Activated naive CD4-positive, alpha-beta T cell treated with anti-CD3 and anti-CD28 coated beads for 36 hours (primary cell): ENCODE results near the gene VSX1. TPM values are rescaled to one million over a fixed set of nuclear protein-coding genes. Genes with fewer than 3 reads are reported as not detected.

Experiments
- CTCF ChIA-PET: fragments of 350-600 bp; sonication (Branson Sonifier 250); formaldehyde crosslinking; loops from one replicate; lab custom pipeline; 2021; ENCODE audit warnings: antibody characterized with exemption; lab: Charles Lee
- DNase-seq: peaks from one replicate; pipeline ENCODE4 v3.0.0-alpha.2; 2020
- H3K27ac Mint-ChIP-seq: one replicate; pipeline ENCODE4 v1.8.0; 2021; ENCODE audit warnings: mild to moderate bottlenecking, mixed read lengths
- H3K27me3 Mint-ChIP-seq: one replicate; pipeline ENCODE4 v1.8.0; 2021; ENCODE audit warnings: low read depth, mixed read lengths
- H3K36me3 Mint-ChIP-seq: one replicate; pipeline ENCODE4 v1.8.0; 2021; ENCODE audit warnings: low read depth, mixed read lengths
- H3K4me1 Mint-ChIP-seq: one replicate; pipeline ENCODE4 v1.8.0; 2021; ENCODE audit warnings: low read depth, mixed read lengths
- H3K4me3 Mint-ChIP-seq: one replicate; pipeline ENCODE4 v1.8.0; 2021; ENCODE audit warnings: mild to moderate bottlenecking, moderate library complexity, mixed read lengths
- H3K9me3 Mint-ChIP-seq: one replicate; pipeline ENCODE4 v1.8.0; 2021; ENCODE audit warnings: mixed read lengths
- intact Hi-C: fragments of 100-400 bp; cut with micrococcal nuclease; formaldehyde crosslinking; loops from one replicate; pipeline ENCODE4 v1.15.1; 2023
- total RNA-seq, 2 experiments: library from RNA; stranded (reverse); gene quantifications; one replicate each; pipeline ENCODE4 v1.2.3, GENCODE V29; 2021

VSX1 gene
- total RNA-seq, 2 experiments from 2014 or later = not detected

DNA sequence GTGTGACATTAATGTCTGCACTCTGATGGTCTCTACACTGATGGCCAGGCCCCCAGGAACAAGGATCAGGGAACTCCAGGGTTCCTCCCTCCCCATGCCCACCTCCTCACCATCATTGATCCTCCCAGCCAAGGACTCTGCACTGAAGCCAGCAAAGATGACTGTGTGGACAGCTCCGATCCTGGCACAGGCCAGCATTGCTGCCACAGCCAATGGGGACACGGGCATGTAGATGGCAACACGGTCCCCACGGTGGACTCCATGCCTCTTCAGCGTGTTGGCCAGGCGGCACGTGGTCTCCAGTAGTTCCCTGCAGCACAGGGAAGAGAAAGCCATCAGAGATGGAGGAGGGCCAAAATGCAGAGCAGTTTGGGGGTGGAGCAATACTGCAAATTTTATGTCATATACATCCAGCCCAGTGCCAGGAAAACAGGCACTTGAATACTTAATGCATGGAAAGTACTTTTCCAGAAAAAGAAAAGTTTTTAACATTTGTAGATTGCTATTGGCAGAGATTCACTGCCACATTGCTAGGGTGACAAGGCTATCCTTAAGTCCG is 51.2 kb downstream of the VSX1 start:
- H3K27ac Mint-ChIP-seq = no peak overlapping the region
- CTCF ChIA-PET = interaction anchor here (0.6 kb wide), 1 partner anchor 386 kb away, joined by 3 read pairs; no protein-coding TSS in a partner anchor
- peaks cover 2% of the 10 kb centered on the region for H3K36me3 Mint-ChIP-seq
- DNase-seq = no peak
- H3K9me3 Mint-ChIP-seq = no peaks in the 10 kb centered on the region
- intact Hi-C loops = no loop called here
- H3K4me1 Mint-ChIP-seq = peaks cover 6% of the 10 kb centered on the region
- no peaks in the 10 kb centered on the region for H3K27me3 Mint-ChIP-seq
- no peak overlapping the region for H3K4me3 Mint-ChIP-seq

- no peak overlapping the region for H3K4me3 Mint-ChIP-seq
- no peak overlapping the region for H3K27ac Mint-ChIP-seq
- peaks cover 3% of the 10 kb centered on the region for H3K4me1 Mint-ChIP-seq
- H3K27me3 Mint-ChIP-seq = no peaks in the 10 kb centered on the region
- no peak for DNase-seq
- H3K9me3 Mint-ChIP-seq = no peaks in the 10 kb centered on the region
- intact Hi-C loops = no loop called here
- CTCF ChIA-PET = no interaction called here
- H3K36me3 Mint-ChIP-seq = peaks cover 2% of the 10 kb centered on the region
Measured at GRCh38 chr20:25030007-25030648, 51.8 kb downstream of the VSX1 start.

DNA sequence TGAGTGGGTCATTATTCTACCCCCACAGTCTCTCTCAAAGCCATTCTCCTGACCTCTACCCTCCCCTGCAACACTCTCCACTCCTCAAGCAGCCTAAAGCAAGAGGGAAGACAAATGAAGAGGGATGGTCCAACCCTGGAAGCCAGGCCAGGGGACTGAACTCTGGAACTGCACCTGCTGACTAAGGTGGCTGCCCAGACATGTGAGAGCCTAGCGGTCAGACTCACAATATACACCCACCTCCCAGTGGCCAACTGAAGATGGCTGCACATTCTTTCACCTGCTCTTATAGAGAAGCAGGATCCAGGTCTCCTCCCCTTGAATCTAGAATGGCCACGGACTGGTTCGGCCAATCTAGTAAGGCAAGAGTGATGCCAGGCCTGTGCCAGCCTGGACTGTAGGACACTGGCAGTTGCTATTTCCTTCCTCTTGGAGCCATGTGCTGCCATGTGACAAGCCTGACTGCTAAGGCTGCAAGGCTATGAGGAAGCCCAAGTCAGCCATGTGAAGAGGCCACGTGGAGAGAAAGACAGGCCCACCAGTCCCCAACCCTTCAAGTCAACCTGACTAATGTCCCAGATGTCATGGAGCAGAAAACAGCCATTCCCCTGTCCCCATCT is 55.8 kb downstream of the VSX1 start:
- Mint-ChIP-seq H3K27ac (no peak overlapping the region), H3K36me3 (peaks cover 2% of the 10 kb centered on the region), H3K9me3 (no peaks in the 10 kb centered on the region), H3K4me1 (peaks cover 3% of the 10 kb centered on the region), H3K4me3 (no peak overlapping the region), H3K27me3 (no peaks in the 10 kb centered on the region)
- CTCF ChIA-PET = no interaction called here
- intact Hi-C loops = no loop called here
- DNase-seq = no peak

Other genes starting within 250 kb of the VSX1 start
- gene CST7, start 132.9 kb downstream of the VSX1 start, total RNA-seq = 10 to 100 TPM; 37.8 to 43.1 TPM
- 10 to 100 TPM; 46.9 to 50.9 TPM for gene APMAP, start 89.4 kb downstream of the VSX1 start, total RNA-seq
- gene ACSS1, start 24.0 kb downstream of the VSX1 start, total RNA-seq = 10 to 100 TPM in 1 of 2 experiments, 1 to 10 TPM in 1; 9.4 to 10.1 TPM
- 10 to 100 TPM; 63.6 to 66.6 TPM for gene ENTPD6, start 113.6 kb upstream of the VSX1 start, total RNA-seq
- gene PYGB, start 165.9 kb upstream of the VSX1 start, total RNA-seq = 10 to 100 TPM; 19.6 to 20.0 TPM